WTC11 (cell line): ENCODE data around the gene MGRN1. TPM values are rescaled to one million over a fixed set of nuclear protein-coding genes. Genes with fewer than 3 reads are reported as not detected.

Experiments
- ATAC-seq: fragments of 200-7000 bp; cut with Tn5 transposase; 2 replicates; pipeline ENCODE4 v1.10.0; 2021; ENCODE audit warnings: mild to moderate bottlenecking, moderate library complexity
- CTCF ChIA-PET: fragments of 300-600 bp; sonication (Branson Sonifier 250); formaldehyde crosslinking; loops from one replicate; lab custom pipeline; 2021; ENCODE audit warnings: antibody characterized with exemption; lab: Charles Lee
- POLR2A ChIA-PET: fragments of 350-600 bp; sonication (Branson Sonifier 250); formaldehyde crosslinking; loops from one replicate; lab custom pipeline; 2021; ENCODE audit warnings: antibody characterized with exemption; lab: Charles Lee
- DNase-seq: peaks from one replicate; pipeline ENCODE4 v3.0.0; 2021; ENCODE audit warnings: low spot score
- H3K27ac Mint-ChIP-seq: 2 replicates; pipeline ENCODE4 v1.8.0; 2021; ENCODE audit warnings: mixed read lengths
- H3K27me3 Mint-ChIP-seq: 2 replicates; pipeline ENCODE4 v1.8.0; 2021; ENCODE audit warnings: low read depth, mild to moderate bottlenecking, moderate library complexity, mixed read lengths
- H3K36me3 Mint-ChIP-seq: 2 replicates; pipeline ENCODE4 v1.8.0; 2021; ENCODE audit warnings: mixed read lengths
- H3K4me1 Mint-ChIP-seq: 2 replicates; pipeline ENCODE4 v1.8.0; 2022; ENCODE audit warnings: mixed read lengths
- H3K4me3 Mint-ChIP-seq: 2 replicates; pipeline ENCODE4 v1.8.0; 2021; ENCODE audit warnings: mild to moderate bottlenecking, moderate library complexity, mixed read lengths
- H3K9me3 Mint-ChIP-seq: 2 replicates; pipeline ENCODE4 v1.8.0; 2021; ENCODE audit warnings: mixed read lengths
- ATF3 ChIP-seq: sonication (generic); formaldehyde crosslinking; conservative IDR thresholded peaks from 2 replicates; pipeline ENCODE4 v1.8.1; 2022; ENCODE audit warnings: mild to moderate bottlenecking, missing genetic modification reagents
- CTCF ChIP-seq: fragments of 200-600 bp; IDR thresholded peaks from 2 replicates; pipeline ENCODE4 v1.8.0; 2022; ENCODE audit warnings: antibody characterized with exemption
- FOXK1 ChIP-seq: sonication (generic); formaldehyde crosslinking; IDR thresholded peaks from 2 replicates; pipeline ENCODE4 v1.8.0; 2022; ENCODE audit warnings: mild to moderate bottlenecking, moderate library complexity, missing genetic modification reagents
- FOXP4 ChIP-seq: sonication (generic); formaldehyde crosslinking; IDR thresholded peaks from 2 replicates; pipeline ENCODE4 v1.8.0; 2022; ENCODE audit warnings: mild to moderate bottlenecking, missing genetic modification reagents
- GABPB1 ChIP-seq: sonication (generic); formaldehyde crosslinking; IDR thresholded peaks from 2 replicates; pipeline ENCODE4 v1.8.1; 2023; ENCODE audit warnings: mild to moderate bottlenecking, missing genetic modification reagents
- GRHL2 ChIP-seq: fragments of 250-450 bp; sonication (Bioruptor Pico); IDR thresholded peaks from 2 replicates; pipeline ENCODE4 v1.8.0; 2022; ENCODE audit warnings: mild to moderate bottlenecking, moderate library complexity; ENCODE audit not compliant: insufficient replicate concordance, severe bottlenecking
- KAT7 ChIP-seq: sonication (generic); formaldehyde crosslinking; IDR thresholded peaks from 2 replicates; pipeline ENCODE4 v1.8.1; 2023; ENCODE audit warnings: missing genetic modification reagents, mild to moderate bottlenecking, borderline replicate concordance
- PREB ChIP-seq: sonication (generic); formaldehyde crosslinking; IDR thresholded peaks from 2 replicates; pipeline ENCODE4 v1.8.1; 2022; ENCODE audit warnings: mild to moderate bottlenecking, missing genetic modification reagents, moderate library complexity, borderline replicate concordance
- SOX15 ChIP-seq: fragments of 250-450 bp; sonication (Bioruptor Pico); IDR thresholded peaks from 2 replicates; pipeline ENCODE4 v1.9.0; 2021; ENCODE audit warnings: mild to moderate bottlenecking
- TCF7 ChIP-seq: sonication (generic); formaldehyde crosslinking; IDR thresholded peaks from 2 replicates; pipeline ENCODE4 v1.8.0; 2022; ENCODE audit warnings: mild to moderate bottlenecking, low read depth, missing genetic modification reagents, moderate library complexity
- USF2 ChIP-seq: sonication (generic); formaldehyde crosslinking; IDR thresholded peaks from 2 replicates; pipeline ENCODE4 v1.8.1; 2023; ENCODE audit warnings: mild to moderate bottlenecking, missing genetic modification reagents, moderate library complexity
- ZNF138 ChIP-seq: sonication (generic); formaldehyde crosslinking; conservative IDR thresholded peaks from 2 replicates; pipeline ENCODE4 v1.8.1; 2022; ENCODE audit warnings: mild to moderate bottlenecking, moderate library complexity, missing genetic modification reagents
- ZNF281 ChIP-seq: sonication (generic); formaldehyde crosslinking; IDR thresholded peaks from 2 replicates; pipeline ENCODE4 v1.8.0; 2023; ENCODE audit warnings: mild to moderate bottlenecking, missing genetic modification reagents
- ZNF423 ChIP-seq: fragments of 250-450 bp; sonication (Bioruptor Pico); IDR thresholded peaks from 2 replicates; pipeline ENCODE4 v2.1.2; 2022; ENCODE audit warnings: mild to moderate bottlenecking, moderate library complexity
- ZNF512 ChIP-seq: sonication (generic); formaldehyde crosslinking; IDR thresholded peaks from 2 replicates; pipeline ENCODE4 v1.8.1; 2022; ENCODE audit warnings: missing genetic modification reagents, borderline replicate concordance
- ZNF671 ChIP-seq: fragments of 250-450 bp; sonication (Bioruptor Pico); IDR thresholded peaks from 2 replicates; pipeline ENCODE4 v1.8.0; 2021; ENCODE audit warnings: mild to moderate bottlenecking
- ZSCAN18 ChIP-seq: fragments of 250-450 bp; sonication (Bioruptor Pico); IDR thresholded peaks from 2 replicates; pipeline ENCODE4 v2.1.2; 2022; ENCODE audit warnings: mild to moderate bottlenecking, moderate library complexity
- total RNA-seq: library from RNA; stranded (reverse); gene quantifications from 3 replicates; pipeline ENCODE4 v1.2.3, GENCODE V29; 2021

The MGRN1 gene
- total RNA-seq, 1 experiment from 2014 or later, result 88.8 TPM

- TF ChIP-seq PREB (CRISPR knock-in tag) (no peak), KAT7 (CRISPR knock-in tag) (no peak), TCF7 (no peak), ZNF671 (no peak), FOXK1 (CRISPR knock-in tag) (no peak)
These were observed 38.8 kb downstream of the MGRN1 start (continued) for GRCh38 chr16:4663465-4663776.

GRCh38 chr16:4663777-4664465 is 39.3 kb downstream of the MGRN1 start:
- Mint-ChIP-seq H3K27me3 (no peaks in the 10 kb centered on the region), H3K36me3 (peaks cover 8% of the 10 kb centered on the region; the same call in 1 of the 2 replicates), H3K4me3 (no peak overlapping the region), H3K27ac (peak overlapping the region; percentile 78), H3K9me3 (no peaks in the 10 kb centered on the region), H3K4me1 (peaks cover 4% of the 10 kb centered on the region)
- no peak for TF ChIP-seq ZNF281 (CRISPR knock-in tag)
- TF ChIP-seq CTCF, result no peak
- TF ChIP-seq GABPB1, result peak; percentile 52
- no peak for DNase-seq
- no peak for ATAC-seq
- POLR2A ChIA-PET, result no interaction called here
- CTCF ChIA-PET, result interaction anchor here (1.0 to 1.7 kb wide), 4 partner anchors 11 to 39 kb away, joined by 3 to 12 read pairs (median 4); partner anchors contain the start of gene MGRN1

GRCh38 chr16:4664538-4665418 is 40.2 kb downstream of the MGRN1 start:
- CTCF ChIA-PET, result interaction anchor here (1.5 to 1.7 kb wide), 2 partner anchors 18 to 40 kb away, joined by 3 to 12 read pairs; partner anchors contain the start of gene MGRN1
- peak; percentile 38 for ATAC-seq
- TF ChIP-seq ZSCAN18 (CRISPR knock-in tag) (no peak), ZNF423 (no peak), GRHL2 (CRISPR knock-in tag) (no peak), ZNF138 (CRISPR knock-in tag) (no peak), ZNF512 (CRISPR knock-in tag) (no peak), FOXP4 (CRISPR knock-in tag) (no peak), USF2 (no peak), SOX15 (CRISPR knock-in tag) (no peak), ATF3 (no peak)

More at GRCh38 chr16:4664538-4665418, 40.2 kb downstream of the MGRN1 start:
- Mint-ChIP-seq H3K27me3 (no peaks in the 10 kb centered on the region), H3K4me3 (no peak overlapping the region), H3K36me3 (peaks cover 13% of the 10 kb centered on the region; the same call in 1 of the 2 replicates), H3K27ac (peak overlapping the region; percentile 89), H3K9me3 (no peaks in the 10 kb centered on the region), H3K4me1 (peaks cover 4% of the 10 kb centered on the region)
- POLR2A ChIA-PET, result no interaction called here
- DNase-seq, result no peak
